ENCODE data around the gene FEZF1. TPM values are rescaled to one million over a fixed set of nuclear protein-coding genes. Genes with fewer than 3 reads are reported as not detected.

FEZF1 gene
- total RNA-seq, 1 donor from 2014 or later, result not detected

DNA sequence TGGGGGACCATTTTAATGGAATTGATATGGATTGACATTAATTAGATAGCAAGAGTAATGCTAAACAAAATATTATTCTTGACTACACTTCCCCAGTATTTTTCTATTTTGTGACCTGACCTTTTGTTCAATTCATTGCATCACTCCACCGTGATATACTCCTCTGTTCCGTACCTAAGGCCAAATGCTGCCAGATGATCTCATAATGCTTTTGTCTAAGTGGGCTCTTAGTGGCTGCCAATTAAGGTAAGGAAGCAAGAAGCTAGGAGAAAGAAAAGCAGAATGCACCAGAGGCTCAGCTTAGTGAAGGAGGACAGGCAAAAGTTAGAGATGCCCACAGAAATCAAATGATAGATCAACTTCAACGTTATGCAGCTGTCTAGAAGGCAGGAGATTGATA, 36.4 kb downstream of the FEZF1 start:
- no peak for DNase-seq (ENCODE audit: low read depth)

- no peak for DNase-seq (ENCODE audit: low read depth)
Observed at GRCh38 chr7:122262246-122262645, 42.3 kb downstream of the FEZF1 start.

DNA sequence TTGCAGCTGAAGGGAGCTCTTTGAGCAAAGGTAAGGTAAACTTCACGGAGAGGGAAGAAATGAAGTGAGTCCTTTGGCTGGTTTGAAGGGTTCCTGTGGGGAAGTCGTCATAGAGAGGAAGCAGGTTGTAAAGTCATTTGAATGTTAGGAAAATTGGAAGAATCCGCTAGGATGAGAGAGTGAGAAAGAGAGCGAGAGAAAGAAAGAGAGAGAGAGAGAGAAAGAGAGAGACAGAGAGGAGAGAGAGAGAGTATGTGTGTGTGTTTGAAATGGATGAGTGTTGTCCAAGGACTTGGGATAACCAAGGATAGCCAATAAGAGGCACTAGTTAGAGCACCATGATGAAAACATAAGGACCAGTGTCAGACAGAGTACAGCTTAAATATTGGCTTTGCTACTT, 43.1 kb downstream of the FEZF1 start:
- DNase-seq (ENCODE audit: low read depth), result no peak

DNA sequence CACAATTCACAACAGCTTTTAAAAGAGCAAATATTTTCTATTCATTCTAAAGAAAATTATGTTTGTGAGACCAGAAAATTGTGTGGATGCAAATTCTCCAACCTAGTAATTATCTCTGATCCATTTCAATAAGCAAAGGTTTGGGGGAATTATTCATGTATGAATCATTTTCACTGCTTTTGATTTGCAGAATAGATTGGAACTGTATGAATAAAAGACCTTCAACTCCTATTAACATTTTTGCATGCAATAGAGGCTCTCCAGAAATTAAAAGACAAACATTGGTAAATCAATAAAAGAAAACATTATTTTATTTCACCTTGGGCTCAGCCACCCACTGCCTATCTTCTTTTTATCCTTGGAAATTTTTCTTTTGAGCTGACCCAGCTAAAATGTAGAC, 43.5 kb downstream of the FEZF1 start:
- no peak for DNase-seq (ENCODE audit: low read depth)

DNA sequence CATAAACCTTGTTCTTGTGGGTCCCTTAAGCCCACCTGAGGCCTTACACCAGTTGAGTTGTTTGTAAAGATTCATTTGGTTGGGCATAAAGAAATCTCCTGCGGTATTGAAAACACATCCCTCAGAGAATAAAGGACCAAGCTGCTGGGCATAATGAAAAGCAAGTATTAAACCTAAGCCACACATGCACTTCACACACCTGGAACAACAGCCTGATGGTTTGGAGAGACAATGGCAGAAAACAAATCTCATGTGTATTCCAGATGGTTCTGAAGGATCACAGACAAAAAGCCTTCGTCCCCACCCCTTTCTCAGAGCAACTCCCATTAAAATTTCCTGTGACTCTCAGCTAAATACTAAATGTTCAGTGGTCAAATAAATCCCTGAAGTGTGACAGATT, 44.2 kb downstream of the FEZF1 start:
- DNase-seq (ENCODE audit: low read depth), result no peak

GRCh38 chr7:122258971-122259370, 45.6 kb downstream of the FEZF1 start:
- DNase-seq (ENCODE audit: low read depth), result no peak

GRCh38 chr7:122257056-122257455, 47.5 kb downstream of the FEZF1 start:
- DNase-seq (ENCODE audit: low read depth), result no peak

GRCh38 chr7:122256046-122256445, 48.5 kb downstream of the FEZF1 start:
- no peak for DNase-seq (ENCODE audit: low read depth)

DNA sequence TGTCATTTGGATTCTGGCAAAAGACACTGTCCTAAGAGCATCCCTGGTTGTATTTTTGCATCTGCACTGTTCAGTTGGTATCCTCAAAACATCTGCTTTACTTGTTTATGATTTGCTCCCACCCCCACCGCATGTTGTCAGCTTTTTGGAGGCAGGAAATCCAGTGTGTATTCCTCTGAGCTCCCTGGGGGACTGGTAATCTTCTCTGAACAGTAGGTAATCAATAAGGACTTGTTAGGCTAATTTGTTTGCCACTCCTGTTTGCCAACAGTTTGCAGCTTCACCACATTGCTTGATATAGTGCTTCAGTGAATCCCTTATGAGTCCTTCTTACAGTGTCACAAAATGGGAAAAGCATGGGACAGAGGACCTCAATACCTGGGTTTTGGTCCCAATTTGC, 49.1 kb downstream of the FEZF1 start:
- no peak for DNase-seq (ENCODE audit: low read depth)

Other genes with a start within 250 kb of the FEZF1 start
- gene AASS, start 160.5 kb downstream of the FEZF1 start, total RNA-seq, result 13.4 and 15.7 TPM in 2 replicates

Measured in renal cortical epithelial cell (primary cell).